ENCODE measurements around the gene OR9Q1. TPM values are rescaled to one million over a fixed set of nuclear protein-coding genes. Genes with fewer than 3 reads are reported as not detected.

Gene OR9Q1
- total and polyA plus RNA-seq, 2 of the 8 experiments (the other 6 are each of a cell fraction or from before 2014, with no cell fraction given), result not detected

GRCh38 chr11:57982776-57983175, 40.9 kb upstream of the OR9Q1 start (continued):
- no peak for TF ChIP-seq CREB1 (IDR thresholded peaks at IDR 0.05)
- no peak for TF ChIP-seq JUND (IDR thresholded peaks at IDR 0.05; ENCODE audit: low read length)
- TF ChIP-seq FOSL1 (IDR thresholded peaks at IDR 0.05; ENCODE audit: insufficient read depth, low read depth, low read length), result no peak
- TF ChIP-seq SP1 (IDR thresholded peaks at IDR 0.05; ENCODE audit: low read depth, low read length), result no peak
